SK-N-SH treated with all-trans-retinoic acid at 6 μM for 48 hours (cell line): ENCODE results near the gene DNM2.

ENCODE experiments used
- ATAC-seq: fragments of 200-7000 bp; cut with Tn5 transposase; 3 replicates; pipeline ENCODE4 v1.9.1; 2020; ENCODE audit warnings: mild to moderate bottlenecking, moderate library complexity
- ARNTL ChIP-seq: fragments of 450-650 bp; formaldehyde crosslinking; IDR thresholded peaks from 2 replicates; pipeline ENCODE4 v1.5.0; 2020; ENCODE audit warnings: low read depth, mild to moderate bottlenecking, moderate library complexity, borderline replicate concordance
- BACH2 ChIP-seq: fragments of 250-450 bp; sonication (Bioruptor Pico); IDR thresholded peaks from 2 replicates; pipeline ENCODE4 v1.9.0; 2021; ENCODE audit warnings: mild to moderate bottlenecking, borderline replicate concordance
- CREB5 ChIP-seq: fragments of 250-450 bp; sonication (Bioruptor Pico); IDR thresholded peaks from 2 replicates; pipeline ENCODE4 v1.5.1; 2020; ENCODE audit warnings: low read depth, mild to moderate bottlenecking, moderate library complexity
- CSDC2 ChIP-seq: fragments of 250-450 bp; sonication (Bioruptor Pico); IDR thresholded peaks from 2 replicates; pipeline ENCODE4 v1.5.0; 2020; ENCODE audit warnings: mild to moderate bottlenecking, moderate library complexity
- CSRNP3 ChIP-seq: fragments of 250-450 bp; sonication (Bioruptor Pico); IDR thresholded peaks from 2 replicates; pipeline ENCODE4 v1.5.1; 2021; ENCODE audit warnings: mild to moderate bottlenecking, moderate library complexity
- GLIS3 ChIP-seq: fragments of 250-450 bp; sonication (Bioruptor Pico); IDR thresholded peaks from 2 replicates; pipeline ENCODE4 v1.5.0; 2020; ENCODE audit warnings: mild to moderate bottlenecking, moderate library complexity
- ISL1 ChIP-seq: fragments of 250-450 bp; sonication (Bioruptor Pico); IDR thresholded peaks from 2 replicates; pipeline ENCODE4 v2.1.2; 2022; ENCODE audit warnings: mild to moderate bottlenecking, moderate library complexity
- OSR1 ChIP-seq: fragments of 250-450 bp; sonication (Bioruptor Pico); IDR thresholded peaks from 2 replicates; pipeline ENCODE4 v1.8.0; 2022; ENCODE audit warnings: moderate library complexity, mild to moderate bottlenecking, inconsistent platforms
- POU6F1 ChIP-seq: fragments of 250-450 bp; sonication (Bioruptor Pico); IDR thresholded peaks from 2 replicates; pipeline ENCODE4 v1.8.0; 2021; ENCODE audit warnings: low read depth, mild to moderate bottlenecking, moderate library complexity, borderline replicate concordance
- RARB ChIP-seq: fragments of 250-450 bp; sonication (Bioruptor Pico); IDR thresholded peaks from 2 replicates; pipeline ENCODE4 v1.8.0; 2021; ENCODE audit warnings: mild to moderate bottlenecking, moderate library complexity
- SNAI2 ChIP-seq: fragments of 250-450 bp; sonication (Bioruptor Pico); IDR thresholded peaks from 2 replicates; pipeline ENCODE4 v1.5.0; 2020; ENCODE audit warnings: mild to moderate bottlenecking, moderate library complexity
- TCF4 ChIP-seq: fragments of 250-450 bp; sonication (Bioruptor Pico); IDR thresholded peaks from 2 replicates; pipeline ENCODE4 v1.8.0; 2021; ENCODE audit warnings: mild to moderate bottlenecking, moderate library complexity, borderline replicate concordance
- TOX ChIP-seq: fragments of 250-450 bp; sonication (Bioruptor Pico); IDR thresholded peaks from 2 replicates; pipeline ENCODE4 v1.8.0; 2021; ENCODE audit warnings: mild to moderate bottlenecking, moderate library complexity, borderline replicate concordance
- TSHZ2 ChIP-seq: fragments of 250-450 bp; sonication (Bioruptor Pico); IDR thresholded peaks from 2 replicates; pipeline ENCODE4 v1.5.0; 2020; ENCODE audit warnings: mild to moderate bottlenecking, moderate library complexity
- ZC3H10 ChIP-seq: fragments of 250-450 bp; sonication (Bioruptor Pico); IDR thresholded peaks from 2 replicates; pipeline ENCODE4 v1.5.1; 2021; ENCODE audit warnings: mild to moderate bottlenecking, moderate library complexity
- ZFP3 ChIP-seq: fragments of 250-450 bp; sonication (Bioruptor Pico); IDR thresholded peaks from 2 replicates; pipeline ENCODE4 v1.5.0; 2020; ENCODE audit warnings: mild to moderate bottlenecking, moderate library complexity
- ZFP30 ChIP-seq: fragments of 450-650 bp; formaldehyde crosslinking; IDR thresholded peaks from 2 replicates; pipeline ENCODE4 v1.5.0; 2022; ENCODE audit warnings: mild to moderate bottlenecking, moderate library complexity
- ZNF565 ChIP-seq: fragments of 450-650 bp; formaldehyde crosslinking; conservative IDR thresholded peaks from 2 replicates; pipeline ENCODE4 v1.5.0; 2020; ENCODE audit warnings: low read depth, mild to moderate bottlenecking, moderate library complexity
- ZNF8 ChIP-seq: fragments of 450-650 bp; formaldehyde crosslinking; IDR thresholded peaks from 2 replicates; pipeline ENCODE4 v1.5.0; 2020; ENCODE audit warnings: mild to moderate bottlenecking, moderate library complexity
- TF ChIP-seq, protein P1 (sequence below): fragments of 250-450 bp; sonication (Bioruptor Pico); IDR thresholded peaks from 2 replicates; pipeline ENCODE4 v1.8.0; 2020; ENCODE audit warnings: mild to moderate bottlenecking, moderate library complexity, borderline replicate concordance

Gene DNM2

DNA sequence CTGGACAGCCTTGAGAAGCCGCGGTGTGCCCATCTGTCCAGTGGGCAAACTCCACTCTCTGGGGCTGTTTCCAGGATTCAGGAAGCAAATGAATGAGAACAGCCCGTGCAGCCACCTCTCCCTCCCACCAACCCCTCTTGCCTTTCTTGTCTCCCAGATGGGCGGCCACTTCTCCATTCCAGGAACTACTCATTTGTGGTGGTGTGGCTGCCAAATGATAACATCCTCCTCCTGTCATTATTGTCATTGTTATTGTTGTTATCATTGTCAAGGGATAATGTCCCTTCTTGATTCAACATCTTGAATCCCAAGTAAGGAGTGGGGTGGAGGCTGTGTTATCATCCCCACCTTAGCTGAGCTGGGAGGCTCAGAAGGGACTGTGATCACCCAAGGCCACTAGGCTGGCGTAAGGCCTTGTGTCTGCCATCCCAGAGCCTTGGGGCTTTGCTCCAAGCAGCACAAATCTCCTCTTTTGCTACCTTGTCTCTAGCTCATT is 1.6 kb downstream of the DNM2 start:
- no peak for TF ChIP-seq POU6F1 (CRISPR knock-in tag)
- no peak for TF ChIP-seq TCF4 (CRISPR knock-in tag)
- no peak for TF ChIP-seq BACH2 (CRISPR knock-in tag)
- TF ChIP-seq ZNF8 (CRISPR knock-in tag), result no peak
- no peak for TF ChIP-seq TOX (CRISPR knock-in tag)
- no peak for TF ChIP-seq CREB5 (CRISPR knock-in tag)
- no peak for TF ChIP-seq OSR1 (CRISPR knock-in tag)
- no peak for TF ChIP-seq ZNF565 (CRISPR knock-in tag)
- TF ChIP-seq CSRNP3 (CRISPR knock-in tag), result no peak
- no peak for TF ChIP-seq ZC3H10 (CRISPR knock-in tag)
- no peak for TF ChIP-seq CSDC2
- TF ChIP-seq RARB (CRISPR knock-in tag), result no peak
- no peak for TF ChIP-seq GLIS3
- TF ChIP-seq SNAI2 (CRISPR knock-in tag), result no peak
- no peak for TF ChIP-seq ISL1
- no peak for TF ChIP-seq ZFP3 (CRISPR knock-in tag)
- TF ChIP-seq, protein P1, sequence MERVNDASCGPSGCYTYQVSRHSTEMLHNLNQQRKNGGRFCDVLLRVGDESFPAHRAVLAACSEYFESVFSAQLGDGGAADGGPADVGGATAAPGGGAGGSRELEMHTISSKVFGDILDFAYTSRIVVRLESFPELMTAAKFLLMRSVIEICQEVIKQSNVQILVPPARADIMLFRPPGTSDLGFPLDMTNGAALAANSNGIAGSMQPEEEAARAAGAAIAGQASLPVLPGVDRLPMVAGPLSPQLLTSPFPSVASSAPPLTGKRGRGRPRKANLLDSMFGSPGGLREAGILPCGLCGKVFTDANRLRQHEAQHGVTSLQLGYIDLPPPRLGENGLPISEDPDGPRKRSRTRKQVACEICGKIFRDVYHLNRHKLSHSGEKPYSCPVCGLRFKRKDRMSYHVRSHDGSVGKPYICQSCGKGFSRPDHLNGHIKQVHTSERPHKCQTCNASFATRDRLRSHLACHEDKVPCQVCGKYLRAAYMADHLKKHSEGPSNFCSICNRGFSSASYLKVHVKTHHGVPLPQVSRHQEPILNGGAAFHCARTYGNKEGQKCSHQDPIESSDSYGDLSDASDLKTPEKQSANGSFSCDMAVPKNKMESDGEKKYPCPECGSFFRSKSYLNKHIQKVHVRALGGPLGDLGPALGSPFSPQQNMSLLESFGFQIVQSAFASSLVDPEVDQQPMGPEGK (CRISPR knock-in tag), result no peak
- no peak for TF ChIP-seq TSHZ2 (CRISPR knock-in tag)
- no peak for TF ChIP-seq ARNTL (CRISPR knock-in tag)
- ATAC-seq, result no peak

- TF ChIP-seq ZNF565 (CRISPR knock-in tag), result no peak
These were observed 2.8 kb downstream of the DNM2 start for GRCh38 chr19:10720607-10721125.

GRCh38 chr19:10723591-10723990 is 5.7 kb downstream of the DNM2 start:
- ATAC-seq, result no peak
- no peak for TF ChIP-seq TSHZ2 (CRISPR knock-in tag)
- no peak for TF ChIP-seq TOX (CRISPR knock-in tag)
- no peak for TF ChIP-seq CSDC2
- no peak for TF ChIP-seq GLIS3
- TF ChIP-seq TCF4 (CRISPR knock-in tag), result no peak
- no peak for TF ChIP-seq BACH2 (CRISPR knock-in tag)
- TF ChIP-seq ZFP30 (CRISPR knock-in tag), result no peak
- no peak for TF ChIP-seq ZC3H10 (CRISPR knock-in tag)
- TF ChIP-seq CREB5 (CRISPR knock-in tag), result no peak
- TF ChIP-seq SNAI2 (CRISPR knock-in tag), result no peak
- TF ChIP-seq CSRNP3 (CRISPR knock-in tag), result no peak
- TF ChIP-seq ARNTL (CRISPR knock-in tag), result no peak
- no peak for TF ChIP-seq RARB (CRISPR knock-in tag)
- no peak for TF ChIP-seq ZNF8 (CRISPR knock-in tag)
- no peak for TF ChIP-seq ZNF565 (CRISPR knock-in tag)
- TF ChIP-seq ZFP3 (CRISPR knock-in tag), result no peak

More at GRCh38 chr19:10720607-10721125, 2.8 kb downstream of the DNM2 start:
- no peak for ATAC-seq
